Activated gamma-delta T cell (primary cell): ENCODE results near the gene PIGQ.

Source experiments
- DNase-seq: peaks from one replicate; lab custom pipeline; 2025; lab: John Stamatoyannopoulos, UW

PIGQ gene

DNA sequence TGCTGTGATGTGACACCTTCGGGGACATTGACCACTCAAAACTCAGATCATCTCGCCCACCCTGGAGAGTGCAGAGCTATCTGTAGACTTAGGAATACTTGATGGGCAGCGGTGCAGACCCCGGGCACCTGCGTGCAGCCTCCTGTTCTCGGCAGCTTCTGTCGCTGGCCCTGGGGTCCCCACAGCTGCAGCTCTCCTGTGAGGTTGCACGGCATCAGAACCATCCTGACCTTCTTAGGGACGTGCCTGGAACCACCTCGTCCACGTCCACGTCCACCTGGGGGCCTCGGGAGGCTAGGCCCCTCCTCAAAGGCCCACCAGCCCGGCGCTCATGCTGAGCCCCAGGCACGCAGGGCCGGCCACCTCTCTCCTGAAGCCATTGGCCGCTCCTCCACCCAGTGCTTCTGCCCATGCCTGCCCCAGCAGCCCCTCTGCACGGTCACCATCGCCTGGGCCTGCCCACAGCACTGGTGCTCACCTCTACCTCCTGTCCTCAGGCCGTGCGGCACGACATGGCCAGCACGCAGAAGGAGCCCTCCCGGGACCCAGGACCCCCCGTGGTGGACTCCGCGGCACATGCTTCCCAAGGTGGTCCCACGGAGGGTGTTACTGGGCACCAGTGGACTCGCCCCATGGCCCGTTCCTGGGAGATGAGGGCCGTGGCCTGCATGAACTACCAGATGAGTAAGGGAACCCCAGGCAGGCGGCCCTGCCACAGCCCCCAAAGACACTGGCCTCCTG lies 58.7 kb downstream of the PIGQ start:
- DNase-seq: no peak

DNA sequence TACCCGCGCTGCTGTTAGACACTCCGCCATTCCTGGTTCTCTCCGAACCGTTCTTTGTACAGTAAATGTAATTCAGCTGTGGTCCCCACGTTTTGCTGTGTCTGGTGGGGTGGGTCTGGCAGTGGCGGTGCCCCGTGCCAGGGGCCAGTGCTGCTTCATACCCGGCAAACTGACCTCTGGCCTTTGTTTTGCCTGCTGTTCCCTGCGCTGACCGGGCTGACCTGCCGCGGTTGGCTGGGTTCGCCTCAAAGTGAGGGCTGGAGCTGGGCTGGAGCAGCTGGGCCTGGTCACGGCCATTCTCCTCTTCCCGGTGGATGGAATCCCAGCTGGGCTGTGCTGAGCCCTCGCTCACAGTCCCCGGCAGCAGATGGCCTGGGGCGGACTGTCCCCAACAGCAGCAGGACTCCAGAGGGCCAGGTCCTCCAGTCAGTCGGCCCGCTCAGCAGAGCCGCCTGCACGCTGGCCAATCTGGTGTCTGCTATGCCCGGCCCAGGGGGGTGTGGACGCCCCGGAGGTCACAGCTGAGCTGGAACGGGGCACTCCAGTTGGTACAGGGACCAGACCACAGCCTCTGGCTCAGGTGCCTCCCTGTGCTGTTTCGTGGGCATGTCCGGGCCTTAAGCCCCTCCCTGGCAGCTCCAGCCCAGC lies 59.5 kb downstream of the PIGQ start:
- no peak for DNase-seq

DNA sequence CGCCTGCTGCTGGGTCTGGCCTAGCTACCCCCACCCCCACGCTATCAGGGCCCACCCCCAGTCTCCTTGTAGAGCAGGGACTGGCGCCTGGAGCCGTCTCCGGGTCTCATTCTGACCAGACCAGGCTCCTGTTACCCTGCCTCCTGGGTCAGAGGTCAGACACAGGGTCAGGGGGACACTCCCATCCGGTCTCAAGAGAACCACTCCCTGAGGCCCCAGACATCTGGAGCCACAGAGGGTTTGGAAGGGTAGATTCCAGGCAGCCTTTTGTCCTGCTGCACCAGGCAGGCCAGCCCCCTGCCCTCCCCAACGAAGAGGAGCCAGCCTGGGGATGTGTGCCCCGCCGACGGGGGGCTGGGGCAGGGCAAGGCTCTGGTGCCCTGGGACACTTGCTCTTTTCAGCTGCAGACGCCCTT lies 60.1 kb downstream of the PIGQ start:
- no peak for DNase-seq

DNA sequence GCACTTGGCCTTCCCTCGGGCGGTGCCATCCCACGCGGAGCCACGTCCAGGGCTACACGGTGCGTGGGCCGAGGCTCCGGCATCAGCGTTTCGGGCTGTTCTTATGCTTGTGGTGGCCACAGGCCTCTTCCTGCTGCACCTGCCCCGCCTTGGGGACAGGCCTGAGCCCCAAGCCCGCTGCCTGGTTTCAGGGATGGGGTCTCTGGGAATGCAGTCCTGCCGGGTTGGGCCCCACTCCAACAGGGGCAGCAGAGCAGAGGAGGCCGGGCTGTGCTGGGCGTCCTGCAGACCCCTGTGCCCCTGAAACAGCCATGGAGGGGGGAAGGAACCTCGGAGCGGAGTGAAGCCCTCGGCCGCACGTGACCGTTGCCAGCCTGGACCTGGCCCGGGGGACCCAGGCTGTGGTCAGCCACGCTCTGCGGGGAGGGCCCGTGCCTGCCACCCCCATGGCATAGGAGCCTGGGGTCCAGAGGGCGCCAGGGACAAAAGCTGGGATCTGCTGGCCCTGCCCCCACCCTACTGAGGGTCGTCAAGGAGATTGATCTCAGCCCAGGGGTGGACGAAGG lies 60.6 kb downstream of the PIGQ start:
- DNase-seq: no peak

DNA sequence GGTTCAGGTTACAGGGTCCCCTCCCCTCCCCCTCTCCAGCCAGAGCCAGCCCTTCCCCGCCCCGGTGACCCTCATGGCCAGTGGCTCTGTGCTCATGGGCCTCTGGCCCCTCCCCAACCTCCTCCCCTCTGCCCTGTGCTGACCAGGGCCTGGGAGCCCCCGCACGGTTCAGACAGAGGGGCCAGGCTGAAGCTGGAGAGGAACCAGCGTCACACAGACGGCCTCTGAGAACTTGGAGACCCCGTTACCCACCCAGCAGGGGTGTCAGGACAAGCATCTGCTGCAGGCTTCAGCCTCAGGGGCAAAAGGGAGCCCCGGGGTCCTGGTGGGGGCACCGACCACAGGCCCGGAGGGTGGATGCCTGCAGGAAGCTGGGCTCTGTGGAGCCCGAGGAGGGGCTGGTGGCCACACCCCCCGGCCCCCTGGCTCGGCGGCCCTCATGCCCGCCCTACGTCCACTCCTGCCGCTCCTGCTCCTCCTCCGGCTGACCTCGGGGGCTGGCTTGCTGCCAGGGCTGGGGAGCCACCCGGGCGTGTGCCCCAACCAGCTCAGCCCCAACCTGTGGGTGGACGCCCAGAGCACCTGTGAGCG lies 61.1 kb downstream of the PIGQ start, which contains the start of gene WFIKKN1:
Gene WFIKKN1, plus strand, starts transcription at position 171 of the 591 bp plus-strand sequence. Its CDS starts 269 bp downstream, at position 440.
- DNase-seq: no peak

DNA sequence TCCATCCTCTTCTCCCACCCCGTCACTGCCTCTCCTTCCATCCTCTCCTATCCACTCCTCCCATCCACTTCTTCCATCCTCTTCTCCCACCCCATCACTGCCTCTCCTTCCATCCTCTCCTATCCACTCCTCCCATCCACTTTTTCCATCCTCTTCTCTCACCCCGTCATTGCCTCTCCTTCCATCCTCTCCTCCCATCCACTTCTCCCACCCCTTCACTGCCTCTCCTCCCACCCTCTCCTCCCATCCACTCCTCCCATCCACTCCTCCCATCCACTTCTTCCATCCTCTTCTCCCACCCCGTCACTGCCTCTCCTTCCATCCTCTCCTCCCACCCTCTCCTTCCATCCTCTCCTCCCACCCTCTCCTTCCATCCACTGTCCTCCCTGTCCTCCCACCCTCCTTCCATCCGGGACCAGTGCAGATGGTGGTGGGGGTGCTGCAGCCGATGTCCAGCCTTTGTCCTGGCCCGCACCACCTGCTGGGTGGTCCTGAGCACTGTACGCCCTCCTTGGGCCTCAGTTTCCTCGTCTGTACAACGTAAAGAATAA lies 62.1 kb downstream of the PIGQ start:
- DNase-seq: no peak

DNA sequence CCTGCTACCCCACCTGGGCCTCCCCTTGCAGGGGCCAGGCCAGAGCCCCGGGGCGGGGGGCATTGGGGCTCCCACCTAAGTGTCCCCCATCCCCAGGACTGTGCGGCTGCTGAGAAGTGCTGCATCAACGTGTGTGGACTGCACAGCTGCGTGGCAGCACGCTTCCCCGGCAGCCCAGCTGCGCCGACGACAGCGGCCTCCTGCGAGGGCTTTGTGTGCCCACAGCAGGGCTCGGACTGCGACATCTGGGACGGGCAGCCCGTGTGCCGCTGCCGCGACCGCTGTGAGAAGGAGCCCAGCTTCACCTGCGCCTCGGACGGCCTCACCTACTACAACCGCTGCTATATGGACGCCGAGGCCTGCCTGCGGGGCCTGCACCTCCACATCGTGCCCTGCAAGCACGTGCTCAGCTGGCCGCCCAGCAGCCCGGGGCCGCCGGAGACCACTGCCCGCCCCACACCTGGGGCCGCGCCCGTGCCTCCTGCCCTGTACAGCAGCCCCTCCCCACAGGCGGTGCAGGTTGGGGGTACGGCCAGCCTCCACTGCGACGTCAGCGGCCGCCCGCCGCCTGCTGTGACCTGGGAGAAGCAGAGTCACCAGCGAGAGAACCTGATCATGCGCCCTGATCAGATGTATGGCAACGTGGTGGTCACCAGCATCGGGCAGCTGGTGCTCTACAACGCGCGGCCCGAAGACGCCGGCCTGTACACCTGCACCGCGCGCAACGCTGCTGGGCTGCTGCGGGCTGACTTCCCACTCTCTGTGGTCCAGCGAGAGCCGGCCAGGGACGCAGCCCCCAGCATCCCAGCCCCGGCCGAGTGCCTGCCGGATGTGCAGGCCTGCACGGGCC lies 62.9 kb downstream of the PIGQ start:
- DNase-seq: no peak

DNA sequence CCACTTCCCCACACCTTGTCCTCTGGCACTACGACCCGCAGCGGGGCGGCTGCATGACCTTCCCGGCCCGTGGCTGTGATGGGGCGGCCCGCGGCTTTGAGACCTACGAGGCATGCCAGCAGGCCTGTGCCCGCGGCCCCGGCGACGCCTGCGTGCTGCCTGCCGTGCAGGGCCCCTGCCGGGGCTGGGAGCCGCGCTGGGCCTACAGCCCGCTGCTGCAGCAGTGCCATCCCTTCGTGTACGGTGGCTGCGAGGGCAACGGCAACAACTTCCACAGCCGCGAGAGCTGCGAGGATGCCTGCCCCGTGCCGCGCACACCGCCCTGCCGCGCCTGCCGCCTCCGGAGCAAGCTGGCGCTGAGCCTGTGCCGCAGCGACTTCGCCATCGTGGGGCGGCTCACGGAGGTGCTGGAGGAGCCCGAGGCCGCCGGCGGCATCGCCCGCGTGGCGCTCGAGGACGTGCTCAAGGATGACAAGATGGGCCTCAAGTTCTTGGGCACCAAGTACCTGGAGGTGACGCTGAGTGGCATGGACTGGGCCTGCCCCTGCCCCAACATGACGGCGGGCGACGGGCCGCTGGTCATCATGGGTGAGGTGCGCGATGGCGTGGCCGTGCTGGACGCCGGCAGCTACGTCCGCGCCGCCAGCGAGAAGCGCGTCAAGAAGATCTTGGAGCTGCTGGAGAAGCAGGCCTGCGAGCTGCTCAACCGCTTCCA lies 63.7 kb downstream of the PIGQ start:
- no peak for DNase-seq
